Measurements from ENCODE around the gene TGFBR1.

- no peak for TF ChIP-seq CTCF (IDR thresholded peaks at IDR 0.05)
- no peak for TF ChIP-seq POLR2A (IDR thresholded peaks at IDR 0.05)
Observed at GRCh38 chr9:99171225-99172123, 66.6 kb downstream of the TGFBR1 start.
